Measurements from ENCODE around the gene OVCA2.

Gene OVCA2

DNA sequence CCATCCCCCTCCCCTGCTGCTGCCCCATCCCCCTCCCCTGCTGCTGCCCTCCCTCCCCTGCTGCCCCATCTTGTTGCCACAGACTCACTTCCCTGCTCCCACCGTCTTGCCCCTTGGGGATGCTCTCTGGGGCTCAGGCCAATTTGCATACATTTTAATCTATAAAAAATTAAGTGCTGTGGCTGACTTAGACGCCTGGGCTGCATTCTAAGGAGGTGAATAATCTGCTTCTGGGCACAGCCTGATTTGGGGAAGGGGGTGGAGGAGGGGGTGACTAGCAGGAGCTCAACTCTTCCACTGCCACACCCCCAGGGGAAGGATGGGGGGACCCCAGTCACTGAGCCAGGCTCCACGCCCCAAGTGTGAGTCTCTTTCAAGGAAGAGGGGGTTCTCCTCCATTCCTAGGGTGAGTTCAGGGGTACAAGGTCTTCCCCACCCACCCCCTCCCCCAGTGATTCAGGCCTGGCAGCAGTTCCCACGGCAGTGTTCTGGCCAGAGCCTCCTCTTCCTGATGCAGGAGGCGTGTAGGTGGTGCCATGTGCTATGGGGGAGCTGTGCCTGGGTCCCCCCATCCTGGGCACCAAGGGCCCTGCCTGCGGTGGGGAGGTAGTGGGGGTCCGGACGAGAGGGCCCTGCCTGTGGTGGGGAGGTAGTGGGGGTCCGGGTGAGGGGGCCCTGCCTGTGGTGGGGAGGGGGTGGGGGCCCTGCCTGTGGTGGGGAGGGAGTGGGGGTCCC, 6.8 kb upstream of the OVCA2 start:
- no peak for ATAC-seq

DNA sequence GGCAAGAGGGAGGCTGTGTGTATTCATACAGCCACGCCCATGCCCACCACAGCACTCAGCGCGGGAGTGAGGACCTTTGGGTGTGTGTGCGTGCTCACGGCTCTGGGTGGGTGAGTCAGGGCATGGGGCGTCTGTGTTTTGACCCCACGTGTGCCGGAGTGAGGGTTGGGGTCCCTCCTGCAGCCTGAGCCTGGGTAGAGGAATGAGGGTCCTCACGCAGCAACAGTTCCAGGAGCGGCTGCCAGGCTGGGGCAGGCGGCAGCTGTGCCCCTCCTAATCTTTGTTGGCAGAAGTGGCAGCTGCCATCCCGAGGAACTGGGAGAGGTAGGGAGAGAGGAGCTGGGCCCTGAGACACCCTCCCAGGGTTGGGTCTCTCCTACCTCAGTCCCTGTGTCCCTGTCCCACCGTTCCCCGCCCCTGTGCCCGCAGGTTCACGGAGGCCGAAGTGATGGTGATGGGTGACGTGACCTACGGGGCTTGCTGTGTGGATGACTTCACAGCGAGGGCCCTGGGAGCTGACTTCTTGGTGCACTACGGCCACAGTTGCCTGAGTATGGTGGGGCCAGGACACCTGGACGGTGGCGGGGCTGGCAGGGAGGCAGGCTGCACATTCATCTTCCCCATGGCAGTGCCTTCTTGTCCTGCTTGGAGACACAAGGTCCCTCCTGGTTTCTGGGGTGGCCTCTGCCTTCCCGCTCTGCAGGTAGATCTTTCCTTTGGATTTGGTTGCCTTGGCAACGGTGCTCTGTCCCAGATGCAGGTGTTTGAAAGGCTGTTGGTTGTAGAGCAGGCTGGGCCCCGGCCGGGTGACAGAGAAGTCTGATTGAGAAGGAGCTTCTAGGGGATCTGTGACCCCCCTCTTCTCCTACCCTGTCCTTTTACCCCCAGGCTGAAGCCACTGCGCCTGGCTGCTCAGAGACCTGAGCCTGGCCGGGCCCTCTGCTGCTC, 6.0 kb upstream of the OVCA2 start:
- ATAC-seq = no peak

DNA sequence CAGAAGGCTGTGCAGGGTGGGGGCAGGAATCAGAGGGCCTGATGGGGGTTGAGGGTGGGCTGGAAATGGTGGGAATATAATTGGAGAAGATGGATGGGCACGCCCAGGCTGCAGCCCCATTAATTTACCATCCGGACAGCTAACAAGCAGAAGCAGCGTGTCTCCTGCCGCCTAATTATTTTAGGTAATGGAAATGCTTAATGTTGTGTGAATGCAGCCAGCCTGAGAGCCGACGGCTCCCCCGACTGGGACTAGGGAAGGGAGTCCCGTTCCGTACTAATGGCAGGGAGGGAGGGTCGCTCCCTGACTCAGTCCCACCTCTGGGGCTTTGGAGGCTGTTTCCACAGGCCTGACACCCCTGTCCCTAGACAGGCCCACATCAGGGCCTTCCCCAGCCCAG, 4.7 kb upstream of the OVCA2 start:
- ATAC-seq = no peak

DNA sequence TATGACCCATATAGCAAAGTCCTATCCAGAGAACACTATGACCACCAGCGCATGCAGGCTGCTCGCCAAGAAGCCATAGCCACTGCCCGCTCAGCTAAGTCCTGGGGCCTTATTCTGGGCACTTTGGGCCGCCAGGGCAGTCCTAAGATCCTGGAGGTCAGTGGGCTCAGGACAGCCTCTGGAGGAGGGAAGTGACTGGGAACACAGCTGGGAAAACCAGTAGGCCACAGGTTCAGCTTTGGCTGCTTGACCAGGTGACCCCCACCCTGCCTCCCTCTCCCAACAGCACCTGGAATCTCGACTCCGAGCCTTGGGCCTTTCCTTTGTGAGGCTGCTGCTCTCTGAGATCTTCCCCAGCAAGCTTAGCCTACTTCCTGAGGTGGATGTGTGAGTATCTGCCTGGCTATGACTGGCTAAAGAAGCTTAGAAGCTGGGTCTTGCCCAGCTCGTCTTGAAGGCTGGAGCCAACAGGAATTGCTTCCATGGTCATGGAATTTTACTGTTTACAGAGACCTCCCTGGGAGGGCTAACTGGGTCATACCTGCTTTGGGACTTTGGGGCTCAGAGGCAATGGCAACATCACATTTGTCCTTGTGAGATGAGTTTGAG, 1.5 kb upstream of the OVCA2 start:
- no peak for ATAC-seq

DNA sequence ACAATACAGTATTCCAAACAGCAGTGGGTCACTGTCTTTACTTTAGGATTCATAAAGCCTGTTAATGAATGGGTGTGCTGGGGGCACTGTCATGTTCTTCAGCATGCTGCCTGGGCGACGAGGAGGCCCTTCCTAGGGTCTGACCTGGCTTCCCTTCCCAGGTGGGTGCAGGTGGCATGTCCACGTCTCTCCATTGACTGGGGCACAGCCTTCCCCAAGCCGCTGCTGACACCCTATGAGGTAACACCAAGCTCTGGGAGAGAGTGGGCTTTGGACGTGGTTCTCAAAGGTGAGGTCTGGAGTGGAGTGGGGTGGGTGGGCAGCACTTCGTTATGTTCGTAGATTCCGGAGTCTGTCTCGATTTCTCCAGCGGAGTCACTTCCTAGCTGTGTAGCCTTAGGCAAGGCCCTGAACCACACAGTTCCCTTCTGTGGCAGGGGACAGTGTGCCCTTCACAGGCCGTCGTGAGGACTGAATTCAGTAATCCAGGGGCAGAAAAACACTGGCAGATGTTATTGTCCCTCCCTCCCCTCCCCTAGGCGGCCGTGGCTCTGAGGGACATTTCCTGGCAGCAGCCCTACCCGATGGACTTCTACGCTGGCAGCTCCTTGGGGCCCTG, 771 bp upstream of the OVCA2 start:
- no peak for ATAC-seq

DNA sequence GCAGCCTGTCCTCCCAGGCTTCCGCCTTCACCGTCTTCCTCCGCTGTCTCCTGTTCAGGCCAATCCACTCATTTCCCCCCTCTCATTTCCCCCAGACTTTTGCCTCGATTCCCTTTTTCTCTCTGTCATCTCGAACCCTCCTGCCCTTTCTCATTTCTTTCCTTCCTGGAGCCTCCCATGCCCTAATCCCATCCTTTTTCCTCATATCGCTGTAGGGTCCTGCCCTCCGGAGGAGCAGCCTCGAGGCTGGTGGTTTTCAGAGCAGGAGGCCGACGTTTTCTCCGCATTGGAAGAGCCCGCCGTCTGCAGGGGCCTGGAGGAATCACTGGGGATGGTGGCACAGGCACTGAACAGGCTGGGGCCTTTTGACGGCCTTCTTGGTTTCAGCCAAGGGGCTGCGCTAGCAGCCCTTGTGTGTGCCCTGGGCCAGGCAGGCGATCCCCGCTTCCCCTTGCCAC, 597 bp downstream of the OVCA2 start:
- ATAC-seq = no peak

DNA sequence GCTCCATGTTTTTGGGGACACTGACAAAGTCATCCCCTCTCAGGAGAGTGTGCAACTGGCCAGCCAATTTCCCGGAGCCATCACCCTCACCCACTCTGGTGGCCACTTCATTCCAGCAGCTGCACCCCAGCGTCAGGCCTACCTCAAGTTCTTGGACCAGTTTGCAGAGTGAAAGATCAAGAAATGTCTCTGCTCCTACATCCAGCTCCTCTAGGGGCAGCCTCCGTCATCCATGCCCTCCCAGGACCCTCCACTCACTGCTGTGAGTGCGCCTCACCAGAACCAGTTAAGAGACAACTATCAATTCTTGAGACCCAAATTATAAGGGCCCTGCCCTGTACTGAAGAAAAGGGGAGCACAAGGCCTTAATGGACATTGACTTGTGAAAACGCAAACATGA, 1.1 kb downstream of the OVCA2 start:
- no peak for ATAC-seq

DNA sequence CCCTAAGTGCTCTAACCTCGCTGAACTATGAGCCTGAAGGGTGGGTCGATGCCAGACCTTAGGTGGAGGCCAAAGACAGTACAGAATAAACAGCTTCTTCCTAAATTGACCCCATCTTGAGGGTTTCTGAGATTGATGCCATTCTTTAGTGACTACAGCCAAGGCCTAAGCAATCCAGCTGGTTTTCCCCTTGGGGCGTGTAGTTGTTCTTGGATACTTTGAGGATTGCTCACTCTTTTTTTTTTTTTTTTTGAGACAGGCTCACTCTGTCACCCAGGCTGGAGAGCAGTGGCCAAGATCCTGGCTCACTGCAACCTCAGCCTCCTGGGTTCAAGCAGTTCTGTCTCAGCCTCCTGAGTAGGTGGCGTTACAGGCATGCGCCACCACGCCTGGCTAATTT, 2.0 kb downstream of the OVCA2 start:
- no peak for ATAC-seq

DNA sequence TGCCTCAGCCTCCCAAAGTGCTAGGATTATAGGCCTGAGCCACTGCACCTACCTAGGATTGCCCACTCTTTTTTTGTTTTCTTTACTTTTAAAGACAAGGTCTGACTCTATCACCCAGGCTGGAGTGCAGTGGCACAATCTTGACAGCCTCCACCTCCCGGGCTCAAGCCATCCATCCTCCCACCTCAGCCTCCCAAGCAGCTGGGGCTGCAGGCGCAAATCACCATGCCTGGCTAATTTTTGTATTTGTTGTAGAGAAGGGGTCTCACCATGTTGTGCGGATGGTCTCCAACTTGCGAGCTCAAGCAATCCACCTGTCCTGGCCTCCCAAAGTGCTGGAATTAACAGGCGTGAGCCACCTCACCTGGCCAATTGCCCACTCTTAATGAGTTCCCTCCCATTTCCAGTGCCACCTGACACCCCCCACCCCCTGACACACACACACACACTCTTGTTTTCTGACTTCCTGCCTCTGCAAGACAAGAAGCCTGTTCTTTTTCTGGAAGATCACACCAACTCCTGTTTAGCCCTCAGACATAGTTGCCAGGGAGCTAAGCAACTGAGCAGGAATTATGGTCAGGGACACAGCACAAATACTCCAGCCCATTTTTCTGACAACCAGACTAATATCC, 2.6 kb downstream of the OVCA2 start:
- no peak for ATAC-seq

DNA sequence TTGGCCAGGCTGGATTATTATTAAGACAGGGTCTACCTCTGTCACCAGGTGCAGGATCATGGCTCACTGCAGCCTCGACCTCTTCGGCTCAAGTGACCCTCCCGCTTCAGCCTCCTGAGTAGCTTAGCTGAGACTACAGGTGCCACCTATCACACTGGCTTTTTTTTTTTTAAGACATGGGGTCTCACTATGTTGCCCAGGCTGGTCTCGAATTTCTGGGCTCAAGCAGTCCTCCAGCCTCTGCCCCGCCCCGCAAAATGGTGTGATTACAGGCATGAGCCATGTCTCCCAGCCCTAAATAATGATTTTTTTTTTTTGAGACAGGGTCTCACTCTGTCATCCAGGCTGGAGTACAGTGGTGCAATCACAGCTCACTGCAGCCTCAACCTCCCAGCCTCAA, 5.8 kb downstream of the OVCA2 start:
- ATAC-seq = no peak

DNA sequence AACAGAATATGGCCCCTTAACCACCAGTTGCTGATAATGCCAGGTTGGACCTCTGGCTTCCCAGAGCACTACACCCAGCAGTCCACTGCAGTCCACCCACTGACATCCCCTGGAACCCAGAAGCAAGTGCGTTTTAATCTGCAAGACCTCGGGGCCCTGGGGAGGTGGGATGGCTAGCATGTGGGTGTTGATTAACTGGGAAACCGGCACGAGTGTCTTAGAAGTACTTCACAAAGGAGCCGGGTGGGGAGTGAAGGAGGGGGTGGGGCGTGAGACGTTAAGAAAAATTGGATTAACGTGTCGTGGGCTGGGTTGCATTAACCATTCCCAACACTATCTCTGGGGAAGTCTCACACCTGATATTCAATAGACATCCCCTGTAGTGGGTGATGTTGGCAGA, 7.0 kb downstream of the OVCA2 start:
- ATAC-seq = no peak

DNA sequence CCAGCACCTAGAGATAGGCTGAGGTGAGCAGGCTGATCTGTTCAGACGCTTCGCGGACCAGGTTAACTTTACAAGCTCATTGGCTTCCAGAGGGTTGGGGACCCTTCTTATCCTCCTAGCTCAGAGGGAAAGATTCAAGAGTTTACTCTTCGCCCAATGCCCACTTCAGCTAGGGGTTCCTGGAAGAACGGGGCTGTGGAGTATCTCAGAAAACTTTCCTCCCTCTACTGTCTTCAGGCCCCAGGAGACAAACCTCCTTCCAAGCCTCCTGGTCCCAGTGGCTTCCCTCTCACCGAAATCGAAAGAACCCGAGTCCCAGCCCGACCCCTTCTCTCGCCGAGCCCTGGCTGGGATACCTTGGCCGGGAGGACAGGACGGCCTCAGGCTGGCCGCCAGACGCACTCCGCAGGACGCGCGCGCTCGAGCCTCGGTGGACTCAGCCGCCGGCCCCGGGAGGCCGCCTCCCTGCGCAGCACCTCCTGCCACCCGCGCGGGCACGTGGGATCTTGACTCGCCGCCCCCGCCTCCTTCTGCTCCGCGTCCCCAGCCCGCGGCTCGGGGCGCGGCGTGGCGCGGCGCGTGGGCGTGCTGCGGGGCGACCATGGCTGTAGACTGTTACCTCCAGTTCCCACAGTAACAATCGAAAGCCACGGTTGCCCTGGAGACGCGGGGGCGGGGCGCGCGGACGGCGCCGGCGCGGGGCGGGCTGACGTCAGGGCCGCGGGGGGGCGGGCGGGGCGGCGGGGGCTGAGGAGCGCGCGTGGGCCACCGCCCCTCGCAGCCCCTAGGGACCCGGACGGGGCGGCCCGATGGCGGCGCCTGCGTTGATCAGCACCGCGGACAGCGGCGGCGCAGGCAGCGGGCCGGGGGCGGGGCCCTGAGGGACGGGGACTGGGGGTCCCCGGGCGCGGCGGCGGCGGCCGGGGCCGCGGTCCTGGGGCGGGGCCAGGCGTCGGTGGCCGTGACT, 7.8 kb downstream of the OVCA2 start:
- peak; percentile 63 to 66 for ATAC-seq

DNA sequence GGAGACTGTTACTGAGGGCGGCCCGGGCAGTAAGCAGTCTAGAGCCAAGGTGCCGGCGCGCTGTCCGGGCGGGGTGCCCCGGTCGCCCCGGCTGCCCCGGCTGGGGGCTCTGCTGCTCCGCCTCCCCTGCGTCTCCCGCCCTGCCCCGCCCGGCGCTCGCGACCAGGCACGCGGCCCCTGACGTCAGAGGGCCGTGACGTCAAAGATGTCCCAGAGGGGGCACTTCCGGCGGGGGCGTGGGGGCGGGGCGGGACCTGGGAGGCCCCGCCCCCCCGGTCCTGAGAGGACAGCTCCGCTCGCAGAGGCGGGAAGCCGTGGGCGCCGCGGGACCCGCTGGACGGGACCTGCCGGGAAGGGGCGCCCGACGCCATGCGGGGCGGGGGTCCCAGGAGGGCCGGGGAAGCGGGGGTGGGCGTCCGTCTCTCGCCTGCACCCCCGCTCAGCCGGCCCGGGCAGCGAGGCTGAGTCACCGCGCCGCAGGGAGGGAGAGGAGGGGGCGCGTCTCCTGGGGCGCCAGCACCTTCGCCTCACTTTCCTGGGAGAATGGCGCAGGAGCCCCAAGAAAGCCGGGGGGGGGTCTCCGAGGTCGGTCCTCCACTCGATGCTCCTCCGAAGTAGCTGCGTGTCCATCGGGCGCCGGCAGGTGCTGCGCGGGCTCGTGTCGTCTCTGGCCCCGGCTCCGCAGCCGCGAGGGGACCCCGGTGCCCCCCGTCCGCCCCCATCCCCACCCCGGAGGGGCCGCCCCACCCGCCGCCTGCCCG, 8.7 kb downstream of the OVCA2 start:
- peak in 1 of 2 donors; percentile 12 for ATAC-seq

DNA sequence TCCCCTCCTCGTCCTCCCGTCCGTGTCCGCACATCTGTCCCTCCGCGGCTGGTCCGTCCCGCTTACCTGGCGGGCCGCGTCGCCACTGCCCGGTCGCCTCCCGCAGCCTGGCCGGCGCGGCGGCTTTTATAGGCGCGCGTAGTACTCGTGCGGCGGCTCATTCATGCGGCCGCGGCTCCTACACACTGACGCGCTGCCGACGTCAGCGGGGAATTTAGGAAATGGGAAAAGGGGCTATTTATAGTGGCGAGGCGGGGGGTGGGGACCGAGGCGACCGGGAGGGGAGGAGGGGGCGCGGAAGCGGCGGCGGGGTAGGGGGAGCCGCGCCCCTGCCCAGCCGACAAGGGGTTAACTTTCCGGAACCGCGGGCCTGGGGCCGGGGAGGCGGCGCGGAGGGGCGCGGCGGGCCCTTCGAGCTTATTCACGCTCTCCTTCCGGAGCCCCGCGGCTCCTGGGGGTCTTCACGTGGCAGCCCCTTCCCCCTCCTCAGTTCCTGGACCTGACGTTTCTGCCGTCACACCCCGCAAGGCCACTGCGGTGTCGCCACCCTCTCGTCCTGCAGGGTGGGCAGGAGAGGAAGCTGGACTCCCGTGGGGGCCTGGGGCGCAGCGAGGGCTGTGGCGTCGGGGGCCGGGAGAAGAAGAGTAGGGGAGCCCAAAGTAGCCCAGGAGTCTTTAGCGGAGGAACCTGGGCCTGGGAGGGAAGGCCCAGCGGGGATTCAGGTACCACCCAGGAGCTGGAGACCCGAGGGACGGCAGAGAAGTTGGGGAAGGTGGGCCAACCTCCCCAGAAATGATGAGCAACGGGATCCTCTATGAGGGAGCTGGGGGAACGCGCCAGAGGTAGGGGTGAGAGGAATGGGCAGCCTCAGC, 9.5 kb downstream of the OVCA2 start:
- no peak for ATAC-seq

DNA sequence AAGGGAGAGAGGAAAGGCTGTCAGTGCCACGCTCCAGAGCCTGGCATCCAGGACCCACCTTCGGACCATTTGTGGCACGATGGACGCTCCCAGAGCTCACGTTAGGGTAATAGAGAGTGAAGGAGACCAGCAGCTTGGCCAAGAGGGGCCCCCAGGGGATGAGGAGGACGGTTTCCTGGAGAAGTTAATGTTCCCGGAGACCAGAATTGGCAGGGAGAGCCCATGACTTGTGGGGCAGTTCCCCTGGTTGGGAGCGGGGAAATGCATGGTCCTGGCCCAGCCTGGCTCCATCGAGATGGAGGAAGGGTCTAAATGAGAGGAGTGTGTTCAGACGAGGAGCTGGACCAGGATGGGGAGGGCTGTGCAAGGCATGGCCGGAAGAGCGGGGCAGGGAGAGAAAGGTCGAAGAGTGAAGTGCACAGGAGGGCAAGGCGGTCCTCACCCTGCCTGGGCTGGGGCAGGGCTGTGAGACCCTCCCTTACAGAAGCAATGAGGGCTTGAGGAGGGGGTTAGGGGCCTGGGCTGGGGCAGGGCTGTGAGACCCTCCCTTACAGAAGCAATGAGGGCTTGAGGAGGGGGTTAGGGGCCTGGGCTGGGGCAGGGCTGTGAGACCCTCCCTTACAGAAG, 10.2 kb downstream of the OVCA2 start:
- ATAC-seq = no peak

DNA sequence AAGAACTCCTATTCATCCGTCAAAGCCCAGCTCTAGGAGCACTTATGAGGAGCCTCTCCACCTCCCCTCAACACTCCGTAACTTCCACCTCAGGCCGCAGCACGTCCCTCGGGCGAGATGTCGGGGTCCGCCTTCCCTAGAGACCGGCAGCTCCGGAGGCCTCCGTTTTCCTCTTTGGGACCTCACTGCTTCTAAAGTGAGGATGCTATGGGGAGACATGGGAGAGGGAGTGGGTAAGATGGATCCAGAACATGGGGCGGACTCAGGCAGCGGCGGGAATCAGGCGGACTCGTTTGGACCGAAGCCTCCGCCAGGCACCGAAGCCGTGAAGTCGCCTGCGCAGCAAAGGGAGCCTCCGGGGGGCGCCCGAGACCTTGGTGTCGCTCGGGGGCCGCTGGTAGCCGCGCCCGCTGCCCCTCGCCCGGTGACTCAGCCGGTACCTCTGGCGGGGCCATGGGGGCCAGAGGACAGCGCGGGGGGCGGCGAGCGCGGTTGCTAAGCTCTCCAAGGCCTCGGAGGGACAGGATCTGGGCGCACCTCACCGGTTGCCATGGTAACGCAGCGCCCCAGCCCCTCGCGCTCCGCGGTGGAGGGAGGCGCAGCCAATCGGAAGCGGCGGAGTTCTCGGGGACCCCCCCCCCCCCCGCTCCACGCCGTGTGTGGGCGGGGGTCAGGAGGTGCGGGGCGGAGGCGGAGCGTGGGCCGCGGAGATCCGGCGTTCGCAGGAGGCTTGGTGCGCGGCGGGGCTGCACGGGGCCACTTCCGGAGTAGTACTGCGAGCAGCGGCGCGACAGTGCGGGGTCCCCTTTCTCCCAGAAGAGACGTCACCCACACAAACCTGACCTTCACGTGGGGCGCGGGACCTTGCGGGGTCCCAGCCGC, 11.8 kb downstream of the OVCA2 start:
- peak; percentile 7 to 9 for ATAC-seq

DNA sequence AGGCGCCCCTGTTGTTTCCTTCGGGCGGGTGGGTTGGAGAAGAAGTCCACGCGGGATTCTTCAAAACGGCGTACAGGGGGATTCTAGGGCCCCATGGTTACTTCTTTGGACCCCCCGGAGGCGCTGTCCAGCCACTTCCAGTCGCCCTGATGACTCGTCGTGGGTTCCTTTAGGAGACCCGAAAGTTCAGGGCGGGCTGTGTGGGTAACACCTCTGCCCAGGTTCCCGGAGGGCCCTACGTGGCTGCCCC, 12.4 kb downstream of the OVCA2 start:
- ATAC-seq = no peak

Measured in activated CD4-positive, CD25-positive, alpha-beta regulatory T cell treated with anti-CD3 and anti-CD28 coated beads, Interleukin-2, amount 50 U/mL, for 24 hours (primary cell).